ENCODE measurements around the gene IRF7. TPM values are rescaled to one million over a fixed set of nuclear protein-coding genes. Genes with fewer than 3 reads are reported as not detected.

IRF7 gene
- total RNA-seq, 3 donors from 2014 or later = 13.3 to 29.9 (median 27.9) TPM

- no peaks in the 10 kb centered on the region for H3K27me3 ChIP-seq
- intact Hi-C loops (cut with DNase I; ENCODE audit: low total_unique reads) = no loop called here
- DNase-seq (ENCODE audit: low spot score in 2 of 2) = no peak
- TF ChIP-seq CTCF (IDR thresholded peaks at IDR 0.05) = no peak
- TF ChIP-seq POLR2A (IDR thresholded peaks at IDR 0.05) = no peak
- no peak for TF ChIP-seq POLR2AphosphoS5 (IDR thresholded peaks at IDR 0.05)
- no peak overlapping the region for H3K27ac ChIP-seq
- H3K4me1 ChIP-seq = peaks cover 10 to 13% of the 10 kb centered on the region in 2 donors
- no peaks in the 10 kb centered on the region for H3K9me3 ChIP-seq
- peaks cover 5% of the 10 kb centered on the region for H3K36me3 ChIP-seq
- no peak overlapping the region for H3K4me3 ChIP-seq
These were observed 4.5 kb downstream of the IRF7 start for GRCh38 chr11:611001-611996.

- Histone ChIP-seq H3K9me3 (no peaks in the 10 kb centered on the region), H3K36me3 (peaks cover 5% of the 10 kb centered on the region), H3K27me3 (no peaks in the 10 kb centered on the region), H3K27ac (no peak overlapping the region), H3K4me1 (peaks cover 10 to 13% of the 10 kb centered on the region in 2 donors), H3K4me3 (no peak overlapping the region)
- intact Hi-C loops (cut with DNase I; ENCODE audit: low total_unique reads) = no loop called here
- DNase-seq (ENCODE audit: low spot score in 2 of 2) = no peak
- TF ChIP-seq POLR2AphosphoS5 (IDR thresholded peaks at IDR 0.05) (no peak), POLR2A (IDR thresholded peaks at IDR 0.05) (no peak), CTCF (IDR thresholded peaks at IDR 0.05) (no peak)
These were observed 5.5 kb downstream of the IRF7 start for GRCh38 chr11:610146-610801.

- no peaks in the 10 kb centered on the region for H3K27me3 ChIP-seq
- H3K27ac ChIP-seq = no peak overlapping the region
- no peaks in the 10 kb centered on the region for H3K9me3 ChIP-seq
- DNase-seq (ENCODE audit: low spot score in 2 of 2) = no peak
- H3K4me3 ChIP-seq = no peak overlapping the region
- TF ChIP-seq POLR2AphosphoS5 (IDR thresholded peaks at IDR 0.05) (no peak), POLR2A (IDR thresholded peaks at IDR 0.05) (no peak), CTCF (IDR thresholded peaks at IDR 0.05) (no peak)
- intact Hi-C loops (cut with DNase I; ENCODE audit: low total_unique reads) = no loop called here
- H3K36me3 ChIP-seq = peaks cover 11% of the 10 kb centered on the region
- peaks cover 3 to 9% of the 10 kb centered on the region in 2 donors for H3K4me1 ChIP-seq
These were observed 6.4 kb downstream of the IRF7 start for GRCh38 chr11:609341-609811.

- peaks cover 0 to 3% of the 10 kb centered on the region in 2 donors for H3K4me1 ChIP-seq
- H3K27me3 ChIP-seq = no peaks in the 10 kb centered on the region
- H3K36me3 ChIP-seq = peaks cover 11% of the 10 kb centered on the region
- TF ChIP-seq POLR2AphosphoS5 (IDR thresholded peaks at IDR 0.05) (no peak), CTCF (IDR thresholded peaks at IDR 0.05) (no peak), POLR2A (IDR thresholded peaks at IDR 0.05) (no peak)
- no peak for DNase-seq (ENCODE audit: low spot score in 2 of 2)
- no peak overlapping the region for H3K4me3 ChIP-seq
- H3K9me3 ChIP-seq = no peaks in the 10 kb centered on the region
- intact Hi-C loops (cut with DNase I; ENCODE audit: low total_unique reads) = no loop called here
- H3K27ac ChIP-seq = no peak overlapping the region
These were observed 6.9 kb downstream of the IRF7 start for GRCh38 chr11:608791-609251.

All from breast epithelium (tissue), 4 donors.